Measurements from ENCODE around the gene RBM34. TPM values are rescaled to one million over a fixed set of nuclear protein-coding genes. Genes with fewer than 3 reads are reported as not detected.

Gene RBM34
- total RNA-seq, 1 donor: 24.0 TPM

GRCh38 chr1:235156740-235157139 is 4.3 kb downstream of the RBM34 start:
- DNase-seq (ENCODE audit: low read depth in 2 of 3, low spot score in 2 of 3): no peak

GRCh38 chr1:235156265-235156664 is 4.8 kb downstream of the RBM34 start:
- DNase-seq (ENCODE audit: low read depth in 2 of 3, low spot score in 2 of 3): no peak

GRCh38 chr1:235152235-235152634 is 8.8 kb downstream of the RBM34 start:
- DNase-seq (ENCODE audit: low read depth in 2 of 3, low spot score in 2 of 3): no peak

GRCh38 chr1:235151033-235151432 is 10.0 kb downstream of the RBM34 start:
- no peak for DNase-seq (ENCODE audit: low read depth in 2 of 3, low spot score in 2 of 3)

GRCh38 chr1:235149824-235150223 is 11.2 kb downstream of the RBM34 start:
- DNase-seq (ENCODE audit: low read depth in 2 of 3, low spot score in 2 of 3): no peak

- DNase-seq (ENCODE audit: low read depth in 2 of 3, low spot score in 2 of 3): no peak
Measured at GRCh38 chr1:235147269-235147668, 13.8 kb downstream of the RBM34 start.

- DNase-seq (ENCODE audit: low read depth in 2 of 3, low spot score in 2 of 3): no peak
Measured at GRCh38 chr1:235145639-235146038, 15.4 kb downstream of the RBM34 start.

GRCh38 chr1:235142991-235143390 is 18.1 kb downstream of the RBM34 start:
- DNase-seq (ENCODE audit: low read depth in 2 of 3, low spot score in 2 of 3): no peak

GRCh38 chr1:235139315-235139714 is 21.7 kb downstream of the RBM34 start:
- DNase-seq (ENCODE audit: low read depth in 2 of 3, low spot score in 2 of 3): no peak

GRCh38 chr1:235138821-235139220 is 22.2 kb downstream of the RBM34 start:
- no peak for DNase-seq (ENCODE audit: low read depth in 2 of 3, low spot score in 2 of 3)

- no peak for DNase-seq (ENCODE audit: low read depth in 2 of 3, low spot score in 2 of 3)
Measured at GRCh38 chr1:235136111-235136510, 24.9 kb downstream of the RBM34 start.

GRCh38 chr1:235134171-235134570 is 26.9 kb downstream of the RBM34 start:
- no peak for DNase-seq (ENCODE audit: low read depth in 2 of 3, low spot score in 2 of 3)

GRCh38 chr1:235133086-235133485 is 28.0 kb downstream of the RBM34 start:
- DNase-seq (ENCODE audit: low read depth in 2 of 3, low spot score in 2 of 3): no peak

- DNase-seq (ENCODE audit: low read depth in 2 of 3, low spot score in 2 of 3): no peak
Measured at GRCh38 chr1:235131961-235132360, 29.1 kb downstream of the RBM34 start.

GRCh38 chr1:235130766-235131270 is 30.2 kb downstream of the RBM34 start:
- no peak for DNase-seq (ENCODE audit: low read depth in 2 of 3, low spot score in 2 of 3)

- no peak for DNase-seq (ENCODE audit: low read depth in 2 of 3, low spot score in 2 of 3)
Measured at GRCh38 chr1:235129774-235130570, 31.1 kb downstream of the RBM34 start.

GRCh38 chr1:235128456-235129328 is 32.4 kb downstream of the RBM34 start, which contains the start of gene TOMM20:
TOMM20 (minus strand) TSS chr1:235128837; CDS start chr1:235128715, 122 bp downstream.
- DNase-seq (ENCODE audit: low read depth in 2 of 3, low spot score in 2 of 3): peak; percentile 94 to 99 (median 98)

GRCh38 chr1:235127732-235128455 is 33.2 kb downstream of the RBM34 start:
- DNase-seq (ENCODE audit: low read depth in 2 of 3, low spot score in 2 of 3): peak in 1 of 3 donors; percentile 22

GRCh38 chr1:235127203-235127602 is 33.8 kb downstream of the RBM34 start:
- no peak for DNase-seq (ENCODE audit: low read depth in 2 of 3, low spot score in 2 of 3)

GRCh38 chr1:235124665-235125064 is 36.4 kb downstream of the RBM34 start:
- no peak for DNase-seq (ENCODE audit: low read depth in 2 of 3, low spot score in 2 of 3)

- no peak for DNase-seq (ENCODE audit: low read depth in 2 of 3, low spot score in 2 of 3)
Measured at GRCh38 chr1:235124111-235124510, 36.9 kb downstream of the RBM34 start.
